GM12878 (cell line): ENCODE measurements around the gene CLASP1. TPM values are rescaled to one million over a fixed set of nuclear protein-coding genes. Genes with fewer than 3 reads are reported as not detected.

Experiments
- ATAC-seq: fragments of 200-7000 bp; cut with Tn5 transposase; 3 replicates; pipeline ENCODE4 v1.9.1; 2020; ENCODE audit warnings: mild to moderate bottlenecking, moderate library complexity
- BruUV-seq: library from RNA; stranded (reverse); fragments of 400-500 nt; replicated peaks from 2 replicates; lab custom pipeline; 2021; lab: Mats Ljungman, UMichigan
- CTCF ChIA-PET: fragments of 300-600 bp; sonication (Branson Sonifier 250); formaldehyde crosslinking; extraction: SDS; loops from one replicate; lab custom pipeline; 2021; ENCODE audit warnings: inconsistent platforms; lab: Yijun Ruan, JAX
- POLR2A ChIA-PET: fragments of 350-600 bp; formaldehyde crosslinking; extraction: SDS; loops from one replicate; lab custom pipeline; 2021; ENCODE audit warnings: inconsistent platforms; lab: Charles Lee
- RAD21 ChIA-PET: fragments of 300-600 bp; sonication (Branson Sonifier 250); formaldehyde crosslinking; loops from one replicate; lab custom pipeline; 2023; ENCODE audit warnings: antibody characterized with exemption; ENCODE audit not compliant: unreplicated experiment; lab: Charles Lee
- SMC1A ChIA-PET: fragments of 300-600 bp; sonication (Branson Sonifier 250); formaldehyde crosslinking; loops from one replicate; lab custom pipeline; 2023; ENCODE audit not compliant: unreplicated experiment, uncharacterized antibody; lab: Charles Lee
- DNase-seq: peaks from one replicate; pipeline ENCODE4 v3.0.0-alpha.2; 2011; ENCODE audit warnings: low read depth, low spot score
- FAIRE-seq: peaks from 3 replicates; lab custom pipeline; 2011; peaks lifted over from hg19 to GRCh38; lab: Jason Lieb, UNC
- H2AFZ ChIP-seq: 2 replicates; pipeline ENCODE4 v1.6.0; 2011; ENCODE audit warnings: low read depth, low read length, control low read depth; ENCODE audit not compliant: control insufficient read depth
- H3K27ac ChIP-seq: 2 replicates; pipeline ENCODE4 v1.5.1; 2011; ENCODE audit warnings: control low read depth; ENCODE audit not compliant: control insufficient read depth, insufficient read depth
- H3K27me3 ChIP-seq, 2 experiments: replicated peaks in 1 of 2; 2 replicates each; pipeline versions ENCODE4 v1.6.0 to v1.6.1; 2011; ENCODE audit warnings: low read length in 1 of 2; ENCODE audit not compliant: control insufficient read depth in 2 of 2, insufficient read depth in 2 of 2
- H3K36me3 ChIP-seq, 2 experiments: 2 replicates each; pipeline ENCODE4 v1.5.1; 2011; ENCODE audit warnings: low read length in 1 of 2; ENCODE audit not compliant: control insufficient read depth in 2 of 2, insufficient read depth in 2 of 2
- H3K4me1 ChIP-seq: 2 replicates; pipeline ENCODE4 v1.6.1; 2011; ENCODE audit warnings: mild to moderate bottlenecking, low read length, moderate library complexity, mixed read lengths; ENCODE audit not compliant: control insufficient read depth, insufficient read depth
- H3K4me2 ChIP-seq: 2 replicates; pipeline ENCODE4 v1.6.0; 2011; ENCODE audit warnings: control low read depth; ENCODE audit not compliant: control insufficient read depth, insufficient read depth
- H3K4me3 ChIP-seq: fragments of 200-600 bp; sonication (generic); 2 replicates; pipeline ENCODE4 v1.5.1; 2016
- H3K79me2 ChIP-seq: 2 replicates; pipeline ENCODE4 v1.6.0; 2011; ENCODE audit warnings: low read length; ENCODE audit not compliant: control insufficient read depth, insufficient read depth
- H3K9ac ChIP-seq: 2 replicates; pipeline ENCODE4 v1.8.0; 2011; ENCODE audit warnings: low read length, control low read depth, mixed read lengths; ENCODE audit not compliant: control insufficient read depth, insufficient read depth
- H3K9me3 ChIP-seq: replicated peaks from 3 replicates; pipeline ENCODE4 v1.5.1; 2011; ENCODE audit warnings: mild to moderate bottlenecking, low read length; ENCODE audit not compliant: control insufficient read depth, insufficient read depth
- H4K20me1 ChIP-seq: 2 replicates; pipeline ENCODE4 v1.6.0; 2011; ENCODE audit not compliant: control insufficient read depth, insufficient read depth
- HDAC2 ChIP-seq: fragments of 200-600 bp; sonication (generic); IDR thresholded peaks from 2 replicates; pipeline ENCODE4 v1.6.1; 2017
- IRF5 ChIP-seq: fragments of 450-650 bp; IDR thresholded peaks from 2 replicates; pipeline ENCODE4 v1.6.1; 2017; ENCODE audit warnings: borderline replicate concordance
- MEF2B ChIP-seq: fragments of 450-650 bp; IDR thresholded peaks from 2 replicates; pipeline ENCODE4 v1.6.1; 2018; ENCODE audit warnings: mild to moderate bottlenecking, moderate library complexity; ENCODE audit not compliant: partially characterized antibody, poor library complexity, severe bottlenecking
- MYC ChIP-seq: IDR thresholded peaks from 2 replicates; pipeline ENCODE4 v1.6.1; 2011; ENCODE audit warnings: mild to moderate bottlenecking, low read length, moderate library complexity, inconsistent platforms; ENCODE audit not compliant: insufficient read depth, insufficient replicate concordance, insufficient read length, severe bottlenecking
- POLR2AphosphoS5 ChIP-seq: IDR thresholded peaks from 2 replicates; pipeline ENCODE4 v1.6.1; 2011; ENCODE audit warnings: mild to moderate bottlenecking, low read length, inconsistent platforms
- PRDM15 ChIP-seq: fragments of 450-650 bp; formaldehyde crosslinking; IDR thresholded peaks from 2 replicates; pipeline ENCODE4 v1.4.0; 2020; ENCODE audit warnings: mild to moderate bottlenecking, moderate library complexity
- RAD21 ChIP-seq: IDR thresholded peaks from 2 replicates; pipeline ENCODE4 v1.6.1; 2011; ENCODE audit warnings: mild to moderate bottlenecking, low read depth, low read length, moderate library complexity; ENCODE audit not compliant: insufficient read depth
- RB1 ChIP-seq: fragments of 450-650 bp; formaldehyde crosslinking; IDR thresholded peaks from 2 replicates; pipeline ENCODE4 v1.6.1; 2017; ENCODE audit warnings: mild to moderate bottlenecking, borderline replicate concordance
- RELA ChIP-seq: fragments of 450-650 bp; IDR thresholded peaks from 2 replicates; pipeline ENCODE4 v1.8.0; 2014; ENCODE audit warnings: borderline replicate concordance; ENCODE audit not compliant: partially characterized antibody
- TARDBP ChIP-seq: IDR thresholded peaks from 2 replicates; pipeline ENCODE4 v1.6.1; 2016; ENCODE audit warnings: borderline replicate concordance
- ZBED1 ChIP-seq: IDR thresholded peaks from 2 replicates; pipeline ENCODE4 v1.6.1; 2016; ENCODE audit warnings: borderline replicate concordance
- ZBTB11 ChIP-seq: fragments of 450-650 bp; formaldehyde crosslinking; IDR thresholded peaks from 2 replicates; pipeline ENCODE4 v1.5.0; 2022; ENCODE audit warnings: mild to moderate bottlenecking, missing genetic modification characterization
- whole genome bisulfite sequencing: methylation state at CpG from one replicate; pipeline ENCODE4 v1.1.6; 2016; ENCODE audit warnings: low lambda C conversion rate; ENCODE audit not compliant: insufficient replicate concordance, insufficient coverage; ENCODE audit errors: missing lambda C conversion rate; 5-methylcytosine and 5-hydroxymethylcytosine counted together
- in situ Hi-C: fragments of 300-500 bp; cut with MboI; formaldehyde crosslinking; loops from 9 replicates; pipeline ENCODE4 v1.14.3; 2018; ENCODE audit warnings: mixed read lengths
- intact Hi-C: fragments of 100-400 bp; cut with micrococcal nuclease; formaldehyde crosslinking; loops from one replicate; pipeline ENCODE4 v1.14.2; 2022; ENCODE audit not compliant: unreplicated experiment
- polyA plus RNA-seq, 11 experiments: library from polyadenylated mRNA; depleted of rRNA in 4 of 11; unstranded in 6 of 11; stranded (reverse) in 5 of 11; fragments of >200 nt; fragmentation: Nextera tagmentation in 4 of 11; fragmentation: Illumina TruSeq in 1 of 11; extraction: Ambion mirVana in 4 of 11; extraction: Trizol in 1 of 11; gene quantifications; 1 replicate in 1 of 11; 2 replicates in 10 of 11; pipeline versions ENCODE4 v1.2.1 to v1.2.3, GENCODE V29; 2011 to 2016; ENCODE audit warnings: inconsistent platforms in 2 of 11, missing spikeins in 2 of 11, low read depth in 1 of 11
- total RNA-seq, 4 experiments: library from RNA; depleted of rRNA in 3 of 4; stranded (reverse); fragments of >200 nt in 3 of 4; fragmentation: Illumina TruSeq in 1 of 4; extraction: Trizol in 1 of 4; gene quantifications; 2 replicates each; pipeline versions ENCODE4 v1.2.1 to v1.2.3, GENCODE V29; 2013 to 2021

The CLASP1 gene
- total and polyA plus RNA-seq, 10 of the 15 experiments (the other 5 are each of a cell fraction or from before 2014, with no cell fraction given) = 1.4 to 62.4 (median 32.9) TPM

- H3K9ac ChIP-seq = no peak overlapping the region
- TF ChIP-seq HDAC2 (no peak), TARDBP (no peak), ZBTB11 (CRISPR knock-in tag) (no peak), PRDM15 (CRISPR knock-in tag) (no peak), ZBED1 (no peak), POLR2AphosphoS5 (no peak), RB1 (no peak), MYC (no peak), RELA (no peak), MEF2B (no peak), IRF5 (no peak), RAD21 (no peak)
- no peaks in the 10 kb centered on the region for H3K4me1 ChIP-seq
- peaks cover 4 to 18% of the 10 kb centered on the region in 2 experiments; a peak in 3 of 4 replicates for H3K36me3 ChIP-seq
- intact Hi-C loops (no loop called here), in situ Hi-C loops (no loop called here)
- ChIA-PET SMC1A (interaction anchor here (1.2 kb wide), 2 partner anchors 24 to 43 kb away, joined by 3 read pairs; no protein-coding TSS in a partner anchor), POLR2A (interaction anchor here (0.5 to 0.6 kb wide), 2 partner anchors 116 to 400 kb away, joined by 4 to 6 read pairs; no protein-coding TSS in a partner anchor), RAD21 (no interaction called here), CTCF (interaction anchor here (1.1 to 1.4 kb wide), 2 partner anchors 9 to 12 kb away, joined by 3 read pairs; no protein-coding TSS in a partner anchor)
- no peak overlapping the region for H2AFZ ChIP-seq
- H3K9me3 ChIP-seq = no peaks in the 10 kb centered on the region
- 98% methylated on average over 7 of the region's 7 CpGs for WGBS
- no peak for ATAC-seq
- BruUV-seq = no TSS peak
- H3K79me2 ChIP-seq = no peaks in the 10 kb centered on the region
- no peak for DNase-seq
- H3K27ac ChIP-seq = no peak overlapping the region
- no peaks in the 10 kb centered on the region for H4K20me1 ChIP-seq
- no peak overlapping the region for H3K4me2 ChIP-seq
- no peak for FAIRE-seq
- H3K4me3 ChIP-seq = no peak overlapping the region
- no peaks in the 10 kb centered on the region for H3K27me3 ChIP-seq
Observed at GRCh38 chr2:121454549-121455090, 194.6 kb downstream of the CLASP1 start.
